GM12891 (cell line): ENCODE results near the gene APOC4.
"Not testable (repeated sequence)": the region's sequence is repeated elsewhere in the genome, so short reads cannot be mapped to it uniquely, and the experiment has no call there.

Experiments
- DNase-seq: peaks from one replicate; pipeline ENCODE4 v3.0.0; 2011; ENCODE audit warnings: low spot score; ENCODE audit not compliant: insufficient read length
- FAIRE-seq: peaks from 2 replicates; lab custom pipeline; 2011; peaks lifted over from hg19 to GRCh38; lab: Jason Lieb, UNC
- PAX5 ChIP-seq: IDR thresholded peaks from 2 replicates; pipeline ENCODE4 v1.6.1; 2011; ENCODE audit warnings: low read length, moderate library complexity, mild to moderate bottlenecking; ENCODE audit not compliant: insufficient read depth, severe bottlenecking
- POLR2A ChIP-seq: IDR thresholded peaks from 2 replicates; pipeline ENCODE4 v1.6.1; 2011; ENCODE audit warnings: low read depth, low read length, control low read depth
- POLR2AphosphoS5 ChIP-seq: IDR thresholded peaks from 2 replicates; pipeline ENCODE4 v1.6.1; 2011; ENCODE audit warnings: low read depth, low read length, control low read depth
- POU2F2 ChIP-seq: IDR thresholded peaks from 2 replicates; pipeline ENCODE4 v1.6.1; 2011; ENCODE audit warnings: low read depth, mild to moderate bottlenecking, control low read depth, low read length, moderate library complexity
- SPI1 ChIP-seq: IDR thresholded peaks from 2 replicates; pipeline ENCODE4 v1.6.1; 2011; ENCODE audit warnings: low read depth, low read length, control low read depth
- TAF1 ChIP-seq: IDR thresholded peaks from 2 replicates; pipeline ENCODE4 v1.6.1; 2011; ENCODE audit warnings: low read depth, low read length, control low read depth

APOC4 gene

DNA sequence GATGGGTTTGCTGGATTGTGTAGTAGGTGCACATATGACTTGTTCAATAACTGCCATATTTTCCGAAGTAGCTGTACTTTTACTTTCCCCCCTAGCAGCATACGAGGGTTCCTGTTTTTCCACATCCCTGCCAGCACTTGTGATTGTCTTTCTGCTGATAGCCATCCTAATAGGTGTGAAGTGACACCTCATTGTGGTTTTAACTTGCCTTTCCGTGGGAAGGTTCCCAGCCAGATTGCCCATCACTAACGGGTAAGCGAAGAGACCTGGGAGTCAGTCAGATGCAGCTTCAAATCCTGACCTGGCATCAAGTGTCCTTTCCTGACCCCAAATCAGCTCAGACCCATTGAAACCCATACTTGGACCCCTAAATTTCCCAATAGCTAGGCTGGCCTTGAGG is 17.7 kb downstream of the APOC4 start:
- TF ChIP-seq POLR2AphosphoS5 (no peak), POLR2A (no peak), POU2F2 (no peak), SPI1 (no peak), PAX5 (no peak), TAF1 (no peak)
- DNase-seq (no peak), FAIRE-seq (no peak)

DNA sequence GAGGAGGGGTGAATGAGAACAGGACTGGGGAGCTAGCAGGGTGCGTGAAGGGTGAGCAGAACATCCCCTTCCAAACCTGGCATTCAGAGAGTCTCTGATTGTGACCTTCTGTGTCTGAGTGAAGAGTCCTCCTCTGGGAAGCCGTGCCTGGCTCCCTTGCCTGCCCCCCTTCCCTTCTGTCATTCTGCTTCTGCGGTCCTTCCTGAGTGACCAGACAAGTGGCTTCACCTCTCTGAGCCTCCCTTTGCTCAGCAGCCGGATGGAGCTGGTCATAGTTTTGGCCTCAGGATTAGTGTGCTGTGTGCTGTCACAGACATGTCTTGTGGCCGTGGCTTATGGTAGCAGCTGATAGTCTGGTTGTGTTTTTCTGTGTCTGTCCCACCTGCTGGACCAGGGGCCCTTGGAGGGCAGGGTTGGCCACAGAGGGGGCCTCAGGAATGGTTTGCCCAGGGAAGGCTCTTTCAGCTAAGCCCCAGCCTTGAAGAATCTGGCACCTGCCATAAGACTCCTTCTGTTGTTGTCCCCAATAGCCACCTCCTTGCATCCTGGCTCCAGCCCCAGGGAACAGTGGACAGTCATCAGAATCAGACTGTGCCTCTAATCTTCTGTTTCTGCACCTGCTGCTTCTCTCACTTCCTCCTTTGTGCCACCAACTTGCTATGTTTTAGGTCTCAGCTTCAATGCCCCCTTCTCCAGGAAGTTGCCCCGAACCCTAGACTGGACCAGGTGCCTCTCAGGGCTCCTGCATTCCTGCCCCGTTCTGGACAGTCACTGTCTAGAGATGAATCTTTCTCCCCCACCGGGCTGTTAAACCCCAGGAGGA is 19.1 kb downstream of the APOC4 start:
- FAIRE-seq: peak; percentile 45
- DNase-seq: no peak
- TF ChIP-seq POU2F2 (no peak), SPI1 (peak; percentile 91)

DNA sequence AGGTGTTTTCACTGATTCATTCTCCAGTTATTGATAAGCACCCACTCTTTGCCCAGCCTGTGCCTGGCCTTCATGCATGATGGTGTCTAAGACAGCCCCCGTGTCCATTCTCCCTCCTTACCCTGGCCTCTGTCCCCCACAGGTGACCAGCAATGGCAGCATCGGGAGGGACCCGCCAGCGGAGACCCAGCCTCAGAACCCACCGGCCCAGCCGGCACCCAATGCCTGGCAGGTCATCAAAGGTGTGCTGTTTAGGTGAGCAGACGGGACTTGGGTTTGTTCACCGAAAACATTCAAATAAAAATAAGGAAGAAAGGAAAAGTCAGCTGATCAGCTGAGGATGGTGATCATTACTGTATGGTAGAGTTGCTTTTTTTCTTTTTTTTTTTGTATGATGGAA is 19.8 kb downstream of the APOC4 start:
- DNase-seq (no peak), FAIRE-seq (no peak)
- TF ChIP-seq TAF1 (no peak), PAX5 (no peak), POLR2AphosphoS5 (no peak), POLR2A (no peak), SPI1 (no peak), POU2F2 (no peak)

DNA sequence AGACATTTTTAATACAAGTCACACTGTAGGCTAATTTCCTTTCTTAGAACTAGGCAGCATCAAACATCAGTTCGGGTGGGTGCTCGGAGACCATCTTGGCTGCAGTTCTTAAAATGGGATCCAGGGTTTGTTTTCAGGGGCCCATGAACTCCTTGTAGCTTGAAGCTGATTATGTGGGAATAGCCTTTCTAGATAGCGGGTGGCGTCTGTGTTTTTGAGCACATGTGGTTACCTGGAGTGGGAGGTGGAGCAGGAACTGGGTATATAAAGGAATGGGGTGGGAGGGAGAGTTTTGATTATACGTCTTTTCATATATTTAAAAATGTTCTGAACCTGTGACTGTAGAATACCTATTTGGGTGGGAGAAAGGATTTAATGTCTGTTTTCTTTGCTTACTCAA is 26.1 kb downstream of the APOC4 start:
- no peak for DNase-seq
- FAIRE-seq: no peak
- no peak for TF ChIP-seq TAF1
- no peak for TF ChIP-seq POLR2AphosphoS5
- no peak for TF ChIP-seq POU2F2

DNA sequence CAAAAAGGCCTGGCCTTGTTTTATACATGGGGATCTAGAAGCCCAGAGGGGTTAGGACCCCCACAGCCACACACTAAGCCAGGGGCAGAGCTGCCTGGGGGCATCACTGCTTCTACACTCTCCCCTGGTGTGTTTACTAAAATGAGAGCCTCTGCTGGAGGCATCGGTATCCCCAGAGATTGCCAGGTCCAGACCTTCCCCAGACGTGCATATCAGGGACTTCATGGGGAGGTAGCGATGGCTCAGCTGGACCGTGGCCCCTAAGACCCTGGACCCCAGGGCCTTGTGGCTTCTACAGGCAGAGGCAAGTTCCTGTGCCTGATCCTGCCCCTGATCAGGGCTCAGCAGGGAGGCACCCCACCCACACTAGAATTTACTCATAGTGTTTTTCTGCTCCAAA is 26.6 kb downstream of the APOC4 start:
- DNase-seq (no peak), FAIRE-seq (no peak)
- no peak for TF ChIP-seq SPI1
- TF ChIP-seq TAF1: no peak
- TF ChIP-seq PAX5: no peak
- no peak for TF ChIP-seq POLR2A
- TF ChIP-seq POU2F2: no peak
- no peak for TF ChIP-seq POLR2AphosphoS5

DNA sequence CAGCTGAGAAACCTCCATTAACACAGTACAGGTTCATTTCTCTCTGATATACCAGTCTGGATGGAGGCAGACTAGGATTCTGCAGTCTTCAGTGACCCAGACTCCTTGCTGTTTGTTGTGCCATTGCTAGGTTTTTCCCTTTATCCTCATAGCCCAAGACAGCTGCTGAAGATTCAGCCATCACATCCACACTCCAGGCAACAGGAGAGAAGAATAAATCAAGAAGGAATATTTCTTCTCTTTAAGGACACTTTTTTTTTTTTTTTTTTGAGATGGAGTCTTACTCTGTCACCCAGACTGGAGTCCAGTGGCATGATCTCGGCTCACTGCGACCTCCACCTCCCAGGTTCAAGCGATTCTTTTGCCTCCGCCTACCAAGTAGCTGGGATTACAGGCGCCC is 27.4 kb downstream of the APOC4 start:
- no peak for FAIRE-seq
- DNase-seq: no peak
- TF ChIP-seq TAF1: no peak
- TF ChIP-seq SPI1: no peak
- no peak for TF ChIP-seq PAX5
- no peak for TF ChIP-seq POLR2A
- TF ChIP-seq POLR2AphosphoS5: no peak
- no peak for TF ChIP-seq POU2F2

DNA sequence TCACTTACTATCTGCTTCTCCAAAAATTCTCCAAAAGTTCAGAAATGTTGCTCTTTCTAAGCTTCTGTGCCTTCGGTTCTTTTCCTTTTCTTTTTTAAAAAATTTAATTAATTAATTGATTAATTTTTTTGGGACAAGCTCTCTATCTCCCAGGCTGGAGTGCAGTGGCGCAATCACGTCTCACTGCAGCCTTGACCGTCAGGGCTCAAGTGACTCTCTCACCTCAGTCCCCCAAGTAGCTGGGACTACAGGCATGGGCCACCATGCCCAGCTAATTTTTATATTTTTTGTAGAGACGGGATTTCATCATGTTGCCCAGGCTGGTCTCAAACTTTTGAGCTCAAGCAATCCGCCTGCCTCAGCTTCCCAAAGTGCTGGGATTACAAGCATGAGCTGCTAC is 29.4 kb downstream of the APOC4 start:
- not testable (repeated sequence) for FAIRE-seq, DNase-seq

DNA sequence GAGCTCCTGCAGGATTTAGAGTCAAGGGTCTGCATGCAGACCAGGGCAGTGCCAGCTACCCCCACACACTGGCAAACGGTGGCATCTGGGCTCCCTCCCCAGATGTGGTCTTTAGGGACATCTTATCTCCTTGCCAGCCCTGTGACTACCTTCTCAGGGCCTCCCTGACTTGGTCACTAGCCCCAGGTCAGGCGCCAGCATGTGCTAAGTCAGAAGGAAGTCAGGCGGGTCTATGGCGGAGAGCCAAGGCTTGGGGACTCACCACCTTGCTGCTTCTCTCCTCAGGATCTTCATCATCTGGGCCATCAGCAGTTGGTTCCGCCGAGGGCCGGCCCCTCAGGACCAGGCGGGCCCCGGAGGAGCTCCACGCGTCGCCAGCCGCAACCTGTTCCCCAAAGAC is 30.8 kb downstream of the APOC4 start:
- TF ChIP-seq POLR2A: no peak
- TF ChIP-seq SPI1: no peak
- TF ChIP-seq PAX5: no peak
- TF ChIP-seq POU2F2: no peak
- TF ChIP-seq POLR2AphosphoS5: no peak
- no peak for TF ChIP-seq TAF1
- FAIRE-seq: no peak
- no peak for DNase-seq

DNA sequence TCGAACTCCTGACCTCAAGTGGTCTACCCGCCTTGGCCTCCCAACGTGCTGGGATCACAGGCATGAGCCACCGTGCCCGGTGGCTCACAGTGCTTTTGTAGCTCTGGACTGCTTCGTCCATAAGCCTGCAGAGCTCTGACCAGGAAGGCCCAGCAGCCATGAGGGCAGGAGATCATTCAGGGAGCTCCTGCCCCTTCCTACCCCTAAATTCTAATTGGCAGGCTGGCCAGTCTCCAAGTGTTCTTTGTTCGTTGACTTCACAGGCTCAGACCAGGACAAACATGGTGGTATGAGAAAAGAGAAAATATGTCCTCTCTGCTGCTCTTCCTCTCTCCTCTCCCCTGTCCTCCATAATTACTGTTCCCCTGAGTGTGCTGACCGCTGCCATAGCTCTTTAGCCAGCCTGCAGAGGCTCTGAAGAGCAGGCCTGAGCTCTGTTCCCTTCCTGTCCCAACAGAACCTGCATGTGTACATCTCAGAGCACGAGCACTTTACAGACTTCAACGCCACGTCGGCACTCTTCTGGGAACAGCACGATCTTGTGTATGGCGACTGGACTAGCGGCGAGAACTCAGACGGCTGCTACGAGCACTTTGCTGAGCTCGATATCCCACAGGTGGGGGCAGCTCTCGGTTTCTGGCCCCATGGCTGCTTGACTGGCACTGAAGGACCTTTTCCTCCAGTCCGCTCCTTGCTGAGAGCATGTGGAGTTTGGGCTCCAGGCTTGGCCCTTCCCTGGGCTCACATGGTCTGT is 32.1 kb downstream of the APOC4 start:
- TF ChIP-seq PAX5: no peak
- TF ChIP-seq POLR2AphosphoS5: no peak
- TF ChIP-seq SPI1: no peak
- no peak for TF ChIP-seq POLR2A
- no peak for TF ChIP-seq POU2F2
- TF ChIP-seq TAF1: no peak
- no peak for FAIRE-seq
- DNase-seq: no peak

DNA sequence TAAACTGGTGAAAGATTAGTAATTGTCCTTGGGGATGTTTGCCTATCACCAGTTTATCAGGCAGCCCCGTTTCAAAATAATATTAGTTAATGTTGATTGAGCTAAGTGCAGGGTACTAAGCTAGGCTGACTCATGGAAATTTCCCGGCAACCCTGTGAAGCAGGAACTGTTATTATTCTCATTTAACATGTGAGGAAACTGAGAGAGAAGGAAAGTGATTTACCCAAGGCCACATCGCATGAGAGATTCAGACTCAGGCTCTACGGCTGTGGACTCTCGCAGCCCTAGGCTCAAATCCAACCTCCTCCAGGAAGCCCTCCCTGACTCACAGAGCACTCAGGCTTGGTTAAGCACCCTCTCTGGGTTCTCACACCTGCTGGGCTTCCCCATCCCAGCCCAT is 32.8 kb downstream of the APOC4 start:
- TF ChIP-seq POLR2AphosphoS5 (no peak), PAX5 (no peak), TAF1 (no peak), POLR2A (no peak), SPI1 (no peak), POU2F2 (no peak)
- no peak for FAIRE-seq
- no peak for DNase-seq
